Measurements from ENCODE around the gene CCT3. TPM values are rescaled to one million over a fixed set of nuclear protein-coding genes. Genes with fewer than 3 reads are reported as not detected.
"Not testable (repeated sequence)": the region's sequence is repeated elsewhere in the genome, so short reads cannot be mapped to it uniquely, and the experiment has no call there.

The CCT3 gene
- polyA plus RNA-seq, 1 donor = 266 TPM

DNA sequence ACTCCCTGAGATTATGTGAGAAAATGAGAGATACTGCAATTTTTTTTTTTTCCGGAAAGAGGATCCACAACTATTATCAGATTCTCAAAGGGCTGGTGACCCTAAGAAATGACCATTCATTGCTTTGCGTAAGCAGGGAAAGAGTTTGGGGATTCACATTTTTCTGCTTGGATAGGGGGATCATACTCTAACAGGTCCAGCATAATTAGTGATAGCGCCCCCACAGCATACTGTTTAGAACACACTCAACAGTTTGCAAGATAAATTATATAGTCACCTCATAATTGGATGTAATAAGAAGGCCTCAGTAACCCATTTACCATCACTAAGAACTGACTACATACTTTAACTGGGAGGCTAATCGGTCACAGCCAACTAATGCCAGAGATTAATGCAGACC, 1.9 kb downstream of the CCT3 start:
- no peak for DNase-seq (ENCODE audit: low read depth)

GRCh38 chr1:156323179-156323578, 14.9 kb downstream of the CCT3 start:
- DNase-seq (ENCODE audit: low read depth) = not testable (repeated sequence)

DNA sequence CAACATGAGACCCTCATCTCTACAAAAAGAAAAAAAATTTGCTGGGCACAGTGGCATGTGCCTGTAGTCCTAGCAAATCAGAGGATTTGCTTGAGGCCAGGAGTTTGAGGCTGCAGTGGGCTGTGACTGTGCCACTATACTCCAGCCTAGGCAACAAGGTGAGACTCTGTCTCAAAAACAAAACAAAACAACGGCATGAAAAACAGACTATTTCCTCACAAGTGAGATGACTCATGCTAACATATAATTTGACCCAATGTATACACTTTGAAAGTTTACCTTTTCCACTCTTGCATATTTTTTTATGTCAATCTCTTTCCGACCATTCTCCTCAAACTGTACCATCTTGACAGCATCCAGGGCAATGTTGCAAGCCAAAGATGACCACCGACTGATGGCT, 17.5 kb downstream of the CCT3 start:
- DNase-seq (ENCODE audit: low read depth) = no peak

DNA sequence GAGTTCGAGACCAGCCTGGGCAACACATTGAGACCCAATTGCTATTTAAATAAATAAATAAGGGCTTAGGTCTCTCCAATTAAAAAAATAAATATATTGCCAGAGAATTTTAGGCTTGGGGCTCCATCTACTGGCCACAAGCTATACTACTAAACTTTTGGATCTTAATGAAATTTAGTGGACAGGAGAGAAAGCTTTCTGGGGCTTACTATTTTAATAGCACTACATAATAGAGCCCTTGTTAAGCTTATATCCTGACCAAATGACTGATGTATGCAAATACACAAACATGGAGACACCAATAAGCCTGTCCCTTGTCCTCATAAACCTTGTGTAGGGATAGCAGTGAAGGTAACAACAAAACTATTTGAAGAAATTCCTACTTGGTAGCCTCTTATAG, 18.4 kb downstream of the CCT3 start:
- no peak for DNase-seq (ENCODE audit: low read depth)

DNA sequence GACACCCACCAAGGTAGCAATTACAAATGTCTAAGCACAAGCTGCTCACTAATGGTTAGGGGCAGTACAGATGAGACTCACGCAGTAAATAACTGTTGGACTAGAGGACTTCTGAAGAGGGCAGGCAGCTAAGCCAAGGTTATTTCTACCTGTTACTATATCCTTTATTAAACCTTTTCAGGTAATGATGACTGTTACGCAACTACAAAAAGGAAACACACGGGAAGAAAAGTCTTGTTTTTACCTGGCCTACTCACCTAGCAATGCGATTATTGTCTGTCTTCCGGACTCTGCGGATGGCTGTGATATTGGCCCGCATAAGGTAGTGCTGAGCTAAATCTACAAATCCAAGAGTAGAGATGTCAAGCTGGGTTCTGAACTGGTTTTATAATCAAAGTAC, 21.2 kb downstream of the CCT3 start:
- no peak for DNase-seq (ENCODE audit: low read depth)

GRCh38 chr1:156310962-156311361, 27.1 kb downstream of the CCT3 start:
- no peak for DNase-seq (ENCODE audit: low read depth)

DNA sequence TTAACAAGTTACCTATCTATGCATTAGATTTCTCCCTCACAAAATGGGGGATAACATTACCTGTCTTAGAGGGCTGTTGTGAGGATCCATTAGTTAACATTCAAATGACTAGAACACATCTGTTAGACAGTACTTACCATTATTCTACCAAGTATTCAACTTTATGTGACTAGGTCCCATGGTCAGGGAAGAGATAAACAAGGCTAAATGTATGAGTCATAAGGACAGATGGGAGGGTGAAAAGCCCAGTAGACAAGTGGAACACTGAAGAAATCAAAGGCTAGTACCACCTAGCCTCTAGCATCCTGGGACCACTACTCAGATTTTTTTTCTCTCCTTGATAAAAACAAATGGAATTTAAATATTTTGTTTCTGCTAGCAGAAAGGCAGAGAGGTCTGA, 30.0 kb downstream of the CCT3 start:
- no peak for DNase-seq (ENCODE audit: low read depth)

GRCh38 chr1:156305215-156305614, 32.9 kb downstream of the CCT3 start:
- DNase-seq (ENCODE audit: low read depth) = no peak

- DNase-seq (ENCODE audit: low read depth) = no peak
These were observed 34.9 kb downstream of the CCT3 start for GRCh38 chr1:156303241-156303640.

DNA sequence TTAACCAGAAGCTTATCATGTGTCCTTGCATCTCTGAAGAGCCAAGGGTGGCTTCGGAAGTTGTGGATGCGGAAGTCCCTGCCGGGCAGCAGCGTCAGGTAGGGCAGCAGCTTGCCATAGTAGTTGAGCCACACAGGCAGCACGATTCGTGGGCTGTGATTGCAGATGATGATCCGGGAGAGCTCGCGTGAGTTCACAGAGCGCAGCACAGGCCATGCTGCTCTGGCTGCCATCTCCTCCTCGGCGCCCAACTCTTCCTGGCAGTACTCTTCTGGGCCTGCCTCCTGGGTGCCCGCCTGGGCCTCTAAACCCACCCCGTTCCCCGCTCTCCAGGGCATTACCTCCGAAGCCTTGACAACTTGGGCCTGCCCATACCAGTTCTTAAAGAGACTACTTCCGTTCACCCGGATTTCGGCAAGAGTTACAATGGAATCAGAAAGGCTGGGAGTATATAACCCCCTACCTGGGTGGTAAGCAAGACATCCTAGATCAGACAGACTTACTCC, 39.2 kb downstream of the CCT3 start, which contains the start of gene VHLL:
VHLL (minus strand) TSS at position 456 of the 506 bp plus-strand sequence; CDS start at position 338, 118 bp downstream.
- no peak for DNase-seq (ENCODE audit: low read depth)

DNA sequence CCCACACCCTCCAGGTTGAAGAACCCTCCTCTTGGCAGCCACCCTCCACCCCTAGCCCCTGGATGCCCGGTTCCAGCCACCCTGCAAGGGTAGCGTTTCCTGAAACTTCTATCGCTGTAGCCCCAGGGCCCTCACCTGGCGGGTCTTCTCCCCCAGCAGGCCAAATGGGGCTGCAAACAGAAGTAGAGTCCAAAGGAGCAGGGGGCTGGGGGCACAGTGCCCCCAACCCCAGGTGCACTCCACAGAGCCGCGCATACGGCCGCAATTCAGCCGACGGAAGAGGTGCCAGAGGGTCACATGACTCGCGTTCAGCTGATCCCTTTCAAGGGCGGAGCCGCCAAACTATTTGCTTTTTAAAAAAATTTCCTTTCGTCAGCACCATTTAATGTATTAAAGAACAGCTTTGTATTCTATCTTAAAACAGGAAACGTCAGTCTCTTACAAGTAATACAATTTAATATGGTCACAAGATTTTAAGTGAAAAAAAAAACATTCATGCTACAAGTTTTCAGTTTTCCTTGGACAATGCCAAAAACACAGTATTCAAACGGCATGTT, 42.6 kb downstream of the CCT3 start, which contains the start of gene GLMP:
GLMP (minus strand) TSS at position 289 of the 557 bp plus-strand sequence; CDS start at position 255, 34 bp downstream.
- DNase-seq (ENCODE audit: low read depth) = peak; percentile 50

- no peak for DNase-seq (ENCODE audit: low read depth)
These were observed 44.2 kb downstream of the CCT3 start for GRCh38 chr1:156293895-156294294.

GRCh38 chr1:156293098-156293434, 45.0 kb downstream of the CCT3 start:
- no peak for DNase-seq (ENCODE audit: low read depth)

DNA sequence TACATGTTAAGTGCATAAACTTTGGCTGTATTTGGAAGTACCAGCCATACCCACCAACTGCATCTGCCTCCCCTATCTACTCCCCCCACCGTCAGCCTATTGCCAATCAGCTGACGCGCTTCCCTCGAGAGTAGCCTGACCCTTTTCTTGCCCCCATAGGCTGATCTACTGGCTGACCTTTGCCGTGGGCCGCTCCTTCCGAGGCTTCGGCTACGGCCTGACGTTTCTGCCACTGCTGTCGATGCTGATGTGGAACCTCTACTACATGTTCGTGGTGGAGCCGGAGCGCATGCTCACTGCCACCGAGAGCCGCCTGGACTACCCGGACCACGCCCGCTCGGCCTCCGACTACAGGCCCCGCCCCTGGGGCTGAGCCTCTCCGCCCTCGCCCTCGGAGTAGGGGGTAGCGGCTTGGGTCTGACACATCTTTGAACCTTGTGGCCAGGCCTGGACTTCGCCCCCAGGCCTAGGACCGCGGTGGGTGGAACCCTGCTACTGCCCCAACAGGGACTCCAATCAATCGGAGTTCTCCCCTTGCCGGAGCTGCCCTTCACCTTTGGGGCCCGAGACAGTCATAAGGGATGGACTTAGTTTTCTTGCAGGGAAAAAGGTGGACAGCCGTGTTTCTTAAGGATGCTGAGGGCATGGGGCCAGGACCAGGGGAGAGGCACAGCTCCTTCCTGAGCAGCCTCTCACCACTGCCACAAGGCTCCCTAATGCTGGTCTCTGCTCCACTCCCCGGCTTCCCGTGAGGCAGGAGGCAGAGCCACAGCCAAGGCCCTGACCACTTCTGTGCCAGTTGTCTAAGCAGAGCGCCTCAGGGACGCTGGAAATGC, 46.6 kb downstream of the CCT3 start:
- DNase-seq (ENCODE audit: low read depth) = peak; percentile 26

DNA sequence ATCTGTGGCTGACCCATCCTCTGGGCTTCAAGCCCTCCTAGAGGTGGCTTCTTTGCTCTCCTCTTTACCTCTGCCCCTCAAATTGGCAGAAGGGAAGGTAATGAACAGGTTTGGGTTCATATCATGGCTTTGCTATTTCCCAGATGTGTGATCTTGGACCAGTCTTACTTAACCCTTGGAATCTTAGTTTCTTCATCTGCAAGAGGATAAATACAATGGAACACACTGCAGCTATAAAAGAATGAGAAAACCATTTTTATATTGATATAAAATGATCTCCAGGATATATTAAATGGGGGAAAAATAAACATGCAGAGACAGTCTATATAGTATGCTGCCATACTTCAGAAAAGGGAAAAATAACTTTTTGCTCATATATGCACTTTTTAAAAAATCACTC, 48.2 kb downstream of the CCT3 start:
- DNase-seq (ENCODE audit: low read depth) = no peak

- no peak for DNase-seq (ENCODE audit: low read depth)
These were observed 52.0 kb downstream of the CCT3 start for GRCh38 chr1:156286061-156286460.

GRCh38 chr1:156285437-156285836, 52.7 kb downstream of the CCT3 start:
- DNase-seq (ENCODE audit: low read depth) = no peak

GRCh38 chr1:156284757-156285156, 53.3 kb downstream of the CCT3 start:
- no peak for DNase-seq (ENCODE audit: low read depth)

GRCh38 chr1:156284112-156284511, 54.0 kb downstream of the CCT3 start, which contains the start of gene TMEM79:
TMEM79 (plus strand) TSS chr1:156284325; CDS start chr1:156285227, 902 bp downstream.
- DNase-seq (ENCODE audit: low read depth) = no peak

GRCh38 chr1:156283521-156283920, 54.6 kb downstream of the CCT3 start:
- DNase-seq (ENCODE audit: low read depth) = no peak

DNA sequence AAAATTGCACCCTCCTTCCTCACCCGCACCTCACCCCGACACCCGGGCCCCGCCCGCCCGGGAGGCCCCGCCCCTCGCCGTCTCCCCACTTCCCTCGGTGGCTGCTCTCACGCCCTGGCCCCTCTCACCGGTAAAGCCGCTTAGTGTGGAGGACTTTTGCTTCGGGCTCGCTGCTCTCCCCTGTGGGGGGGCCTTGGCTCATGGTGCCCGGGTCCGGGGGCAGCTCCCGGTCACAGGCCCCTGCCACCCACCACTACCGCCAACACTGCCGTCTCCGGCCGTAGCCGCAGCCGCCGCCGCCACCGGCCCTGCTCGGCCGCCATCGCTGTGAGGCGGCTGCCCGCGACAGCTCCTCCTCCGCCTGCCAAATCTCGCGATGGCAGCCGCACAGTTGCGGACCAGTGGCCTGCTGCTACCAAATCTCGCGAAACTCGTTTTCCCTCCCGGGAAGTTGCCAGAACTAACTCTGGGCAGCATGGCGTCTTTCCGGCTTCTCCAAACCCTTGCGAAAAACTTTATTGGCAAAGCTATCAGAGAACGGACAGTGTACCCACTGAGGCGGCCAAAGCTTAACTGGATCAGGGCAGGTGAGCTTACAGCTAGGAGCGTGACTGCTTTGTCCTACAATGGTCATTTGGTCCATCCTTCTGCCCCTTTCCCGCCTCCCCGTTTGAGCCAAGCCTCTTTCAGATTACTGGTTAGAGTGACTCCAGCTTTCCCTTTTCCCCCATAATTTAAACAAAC, 55.4 kb downstream of the CCT3 start, which contains the start of gene SMG5:
SMG5 (minus strand) TSS at position 347 of the 744 bp plus-strand sequence; CDS start at position 202, 145 bp downstream.
- peak; percentile 99 for DNase-seq (ENCODE audit: low read depth)
